ENCODE results near the gene VSTM2B. TPM values are rescaled to one million over a fixed set of nuclear protein-coding genes. Genes with fewer than 3 reads are reported as not detected.

VSTM2B gene
- polyA plus RNA-seq (2012; rRNA removed), result not detected in 2 replicates
- polyA plus RNA-seq (2012; cell fraction: cytosol; rRNA removed), result not detected in 2 replicates
- polyA plus RNA-seq (2012; cell fraction: nucleus; rRNA removed), result not detected in 2 replicates

- Histone ChIP-seq H3K4me3 (ENCODE audit: low read depth in 2 of 2, low read length in 1 of 2) (no peak within 1 kb of the TSS), H3K4me1 (ENCODE audit: control insufficient read depth in 1 of 2, insufficient read depth in 2 of 2, low read depth in 1 of 2, low read length in 1 of 2) (no peaks in the 10 kb centered on the region; a peak in 1 of 4 replicates), H3K9ac (no peak within 1 kb of the TSS), H3K4me2 (peak within 1 kb of the TSS; percentile 24; the same call in 1 of the 2 replicates), H3K36me3 (replicated peaks in 1 of 2; ENCODE audit: control insufficient read depth in 1 of 2, insufficient read depth in 2 of 2, low read length in 1 of 2) (no peaks in the 10 kb centered on the region), H4K20me1 (ENCODE audit: insufficient read depth) (0 out of 2 replicates have a peak, but pooled peaks cover 2% of the 10 kb centered on the region), H3F3A (replicated peaks; ENCODE audit: insufficient read depth) (no peaks in the 10 kb centered on the region), H2AFZ (ENCODE audit: low read depth) (no peak within 1 kb of the TSS), H3K9me3 (no peaks in the 10 kb centered on the region), H3K27me3 (ENCODE audit: insufficient read depth) (peaks cover 81% of the 10 kb centered on the region), H3K79me2 (ENCODE audit: insufficient read depth) (no peaks in the 10 kb centered on the region), H3K9me2 (no peaks in the 10 kb centered on the region), H3K27ac (ENCODE audit: low read depth in 2 of 2, low read length in 1 of 2) (no peak within 1 kb of the TSS)
- peak; percentile 54 for DNase-seq
- WGBS (ENCODE audit: low lambda C conversion rate), result 18% methylated on average over 15 of the region's 104 CpGs
- POLR2A ChIA-PET, result no interaction called here
- TF ChIP-seq POLR2AphosphoS5 (IDR thresholded peaks at IDR 0.05; ENCODE audit: low read depth, low read length) (no peak), CTCF (IDR thresholded peaks at IDR 0.05) (no peak), EZH2phosphoT487 (IDR thresholded peaks at IDR 0.05; ENCODE audit: borderline replicate concordance, low read depth) (no peak), MXI1 (IDR thresholded peaks at IDR 0.05; ENCODE audit: low read depth, low read length) (no peak), FOXM1 (IDR thresholded peaks at IDR 0.05; ENCODE audit: low read depth) (no peak), JUND (IDR thresholded peaks at IDR 0.05) (no peak), YY1 (IDR thresholded peaks at IDR 0.05; ENCODE audit: low read depth) (no peak), EP300 (IDR thresholded peaks at IDR 0.05; ENCODE audit: borderline replicate concordance in 1 of 2, low read depth in 1 of 2, low read length in 1 of 2) (no peak), CHD2 (IDR thresholded peaks at IDR 0.05; ENCODE audit: low read length, partially characterized antibody) (no peak), RFX5 (IDR thresholded peaks at IDR 0.05; ENCODE audit: low read length) (no peak), FOSL2 (IDR thresholded peaks at IDR 0.05; ENCODE audit: borderline replicate concordance, low read depth) (no peak), ELF1 (IDR thresholded peaks at IDR 0.05) (no peak)
- CTCF ChIA-PET, result interaction anchor here (0.9 to 3.7 kb wide), 4 partner anchors 9 to 442 kb away, joined by 3 to 47 read pairs (median 4); no protein-coding TSS in a partner anchor
Measured at GRCh38 chr19:29525901-29526729, at the start of gene VSTM2B. VSTM2B (plus strand) TSS chr19:29525994; CDS start chr19:29526584, 590 bp downstream.

GRCh38 chr19:29476528-29476927 is 49.3 kb upstream of the VSTM2B start:
- Histone ChIP-seq H3K79me2 (ENCODE audit: insufficient read depth) (no peaks in the 10 kb centered on the region), H3K4me1 (ENCODE audit: control insufficient read depth in 1 of 2, insufficient read depth in 2 of 2, low read depth in 1 of 2, low read length in 1 of 2) (no peaks in the 10 kb centered on the region), H3K9me2 (no peaks in the 10 kb centered on the region), H3K27me3 (ENCODE audit: insufficient read depth) (peaks cover 9% of the 10 kb centered on the region; the same call in 1 of the 2 replicates), H2AFZ (ENCODE audit: low read depth) (no peak overlapping the region), H3K4me2 (no peak overlapping the region), H3K27ac (ENCODE audit: low read depth in 2 of 2, low read length in 1 of 2) (no peak overlapping the region), H4K20me1 (ENCODE audit: insufficient read depth) (no peaks in the 10 kb centered on the region), H3K9me3 (no peaks in the 10 kb centered on the region), H3K36me3 (replicated peaks in 1 of 2; ENCODE audit: control insufficient read depth in 1 of 2, insufficient read depth in 2 of 2, low read length in 1 of 2) (no peaks in the 10 kb centered on the region), H3F3A (replicated peaks; ENCODE audit: insufficient read depth) (no peaks in the 10 kb centered on the region), H3K4me3 (ENCODE audit: low read depth in 2 of 2, low read length in 1 of 2) (no peak overlapping the region), H3K9ac (no peak overlapping the region)
- POLR2A ChIA-PET, result no interaction called here
- 0% methylated on average over 2 of the region's 4 CpGs for WGBS (ENCODE audit: low lambda C conversion rate)
- CTCF ChIA-PET, result interaction anchor here (1.1 to 1.2 kb wide), 2 partner anchors 9 to 52 kb away, joined by 3 read pairs; no protein-coding TSS in a partner anchor
- no peak for DNase-seq
- TF ChIP-seq IRF3 (IDR thresholded peaks at IDR 0.05; ENCODE audit: low read depth, low read length) (no peak), POLR2AphosphoS5 (IDR thresholded peaks at IDR 0.05; ENCODE audit: low read depth, low read length) (no peak), REST (IDR thresholded peaks at IDR 0.05; ENCODE audit: low read depth, low read length) (no peak), PBX3 (IDR thresholded peaks at IDR 0.05) (no peak), ZBTB33 (IDR thresholded peaks at IDR 0.05; ENCODE audit: borderline replicate concordance, low read depth) (no peak)
